ENCODE data around the gene GALNT18.

Gene GALNT18

DNA sequence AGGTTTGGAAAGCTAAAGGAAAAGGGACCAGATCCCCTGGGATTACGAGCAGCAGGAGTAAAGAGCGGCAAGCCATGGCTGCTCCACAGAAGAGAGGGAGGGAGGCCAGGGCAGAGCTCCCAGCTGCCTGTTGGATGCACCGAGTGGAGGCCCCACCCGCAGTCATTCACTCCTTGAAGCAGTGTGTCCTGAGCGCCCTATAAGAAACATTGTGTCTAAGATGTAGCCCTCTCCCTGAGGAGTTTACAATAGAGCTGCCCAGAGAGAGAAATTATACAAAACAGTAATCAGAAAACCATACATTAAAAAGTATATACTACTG lies 214.1 kb downstream of the GALNT18 start:
- no peak for DNase-seq (ENCODE audit: low read depth)

GRCh38 chr11:11407065-11407762 lies 214.6 kb downstream of the GALNT18 start:
- DNase-seq (ENCODE audit: low read depth): no peak

DNA sequence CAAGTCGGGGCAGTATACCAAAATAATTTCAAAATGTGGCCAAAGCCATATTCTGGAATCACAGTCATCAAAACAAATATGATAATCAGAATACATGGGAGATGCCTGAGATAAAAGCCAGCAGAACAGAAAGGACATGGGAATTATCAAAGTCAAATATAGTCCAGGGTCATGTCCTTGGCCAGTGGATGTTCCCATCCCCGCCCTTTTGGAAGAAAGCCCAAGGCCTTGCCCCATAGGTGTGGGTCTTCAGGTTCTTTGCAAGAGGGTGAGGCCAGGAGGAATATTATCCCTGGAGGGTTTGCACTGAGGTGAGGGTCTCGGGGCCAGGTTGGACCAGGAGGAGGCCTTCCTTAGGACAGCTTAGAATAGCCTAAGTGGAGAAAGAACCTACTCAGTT lies 215.2 kb downstream of the GALNT18 start:
- DNase-seq (ENCODE audit: low read depth): no peak

DNA sequence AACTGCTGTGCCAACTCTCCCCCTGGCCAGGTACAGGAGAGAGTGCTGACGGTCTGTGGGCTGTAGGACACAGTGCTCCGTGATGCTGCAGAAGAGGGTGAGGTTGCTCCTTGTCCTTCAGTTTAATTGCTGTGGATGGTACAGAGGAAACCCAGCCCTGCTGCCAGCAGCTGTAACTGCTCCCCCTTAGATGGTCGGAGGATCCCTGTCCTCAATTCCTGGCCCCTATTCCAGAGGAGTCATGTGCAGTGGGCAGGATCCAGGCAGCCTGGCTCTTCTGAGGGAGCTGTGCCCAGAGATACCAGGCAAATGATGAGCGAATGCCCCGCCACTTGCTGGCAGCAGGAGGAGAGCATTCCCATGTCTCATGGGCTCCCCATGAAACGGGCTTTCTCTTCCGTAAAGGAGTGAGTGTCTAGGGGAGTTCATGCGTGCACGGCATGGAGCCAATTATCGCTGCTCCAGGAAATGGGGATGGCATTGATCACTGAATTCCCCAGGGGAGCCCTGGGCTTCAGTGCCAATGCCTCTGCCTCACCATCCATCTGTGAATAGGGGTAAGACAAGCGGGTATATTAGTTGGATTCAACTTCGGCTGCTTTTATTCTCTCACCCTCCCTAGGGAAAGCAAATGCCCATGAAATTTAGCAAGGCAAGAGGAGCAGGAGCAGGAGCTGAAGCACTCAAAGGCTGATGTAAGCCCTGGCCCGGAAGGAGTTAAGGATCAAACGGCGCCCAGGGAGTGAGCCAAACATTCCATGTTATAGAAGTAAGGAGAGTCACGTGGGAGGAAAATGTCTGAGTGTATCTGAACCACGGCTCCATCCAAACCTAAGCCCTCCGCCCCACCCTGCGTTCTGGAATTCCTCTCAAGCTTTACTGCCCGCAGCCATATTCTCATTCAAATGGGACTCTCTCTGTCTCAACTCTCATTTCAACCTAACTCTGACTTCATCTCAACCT lies 217.8 kb downstream of the GALNT18 start:
- DNase-seq (ENCODE audit: low read depth): no peak

DNA sequence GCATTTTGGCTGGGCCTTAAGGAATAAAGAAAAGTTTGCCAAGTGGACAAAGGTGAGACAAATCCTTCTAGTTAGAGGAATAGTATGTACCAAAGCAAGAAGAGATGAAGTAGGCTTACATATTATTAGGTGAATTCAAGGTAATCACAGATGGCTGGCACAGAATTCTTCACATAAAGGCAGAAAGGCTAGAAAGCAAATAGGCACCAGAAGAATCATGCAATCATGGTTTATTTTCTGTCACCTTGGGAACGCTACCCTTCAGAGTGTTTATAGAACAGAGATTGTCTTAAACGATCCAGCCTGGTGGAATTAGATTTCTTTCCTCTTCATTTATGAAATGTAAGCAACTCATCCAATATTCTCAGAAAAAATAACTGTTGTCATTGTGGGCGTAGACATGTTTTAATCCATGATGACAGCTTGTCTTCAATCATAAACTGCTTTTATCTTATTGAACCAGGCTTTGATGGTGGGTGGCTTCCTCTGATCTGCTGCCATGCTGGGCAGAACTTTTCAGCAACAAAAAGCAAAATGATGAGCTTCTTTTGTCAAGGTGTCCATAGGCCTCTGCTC lies 219.8 kb downstream of the GALNT18 start:
- DNase-seq (ENCODE audit: low read depth): no peak

DNA sequence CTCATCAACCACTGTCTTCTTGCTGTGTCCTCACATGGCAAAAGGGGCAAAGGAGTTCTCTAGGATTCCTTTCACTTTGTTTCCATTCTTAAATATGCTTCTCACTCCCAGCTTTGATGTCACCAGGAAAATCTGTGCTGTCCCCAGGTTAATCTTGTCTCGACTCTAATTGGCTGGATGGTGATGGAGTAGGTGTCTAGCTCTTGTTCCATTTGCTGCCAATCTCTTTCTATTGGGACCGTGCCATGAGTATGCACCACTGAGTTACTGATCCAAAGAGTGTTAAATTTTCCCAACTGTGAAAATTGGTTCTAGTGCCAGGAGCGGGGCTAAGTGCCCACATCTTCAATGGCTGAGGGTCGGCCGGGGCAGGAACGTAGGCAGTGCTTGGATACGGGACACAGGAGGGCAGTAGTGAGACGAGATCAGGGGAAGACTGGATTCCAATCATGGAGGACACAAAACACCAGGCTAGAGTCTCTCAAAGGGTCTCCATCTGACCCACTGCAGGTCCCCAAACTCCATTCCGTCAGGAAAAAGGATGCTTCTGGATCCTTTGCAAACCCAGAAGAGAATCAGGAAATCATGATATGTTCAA lies 221.1 kb downstream of the GALNT18 start:
- DNase-seq (ENCODE audit: low read depth): no peak

GRCh38 chr11:11400121-11400520 lies 221.7 kb downstream of the GALNT18 start:
- DNase-seq (ENCODE audit: low read depth): no peak

DNA sequence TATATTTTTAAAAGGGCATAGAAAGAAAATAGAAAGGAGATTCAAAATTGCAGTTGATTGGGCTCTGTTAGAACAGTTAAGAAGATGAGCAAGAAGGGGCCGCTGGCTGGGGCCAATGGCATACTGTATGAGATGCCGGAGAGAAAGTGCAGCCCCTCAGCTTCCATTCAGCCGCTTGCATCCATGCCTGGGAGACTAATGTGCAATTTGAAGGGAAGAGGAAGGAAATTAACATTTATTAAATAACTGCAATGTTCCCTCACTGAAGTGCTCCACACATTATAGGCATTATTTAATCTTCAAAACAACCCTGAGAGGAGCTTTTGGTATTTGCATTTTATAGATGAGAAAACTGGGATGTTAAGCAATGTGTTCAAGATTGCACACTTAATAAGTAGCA lies 224.0 kb downstream of the GALNT18 start:
- DNase-seq (ENCODE audit: low read depth): no peak

GRCh38 chr11:11397036-11397415 lies 224.8 kb downstream of the GALNT18 start:
- DNase-seq (ENCODE audit: low read depth): no peak

DNA sequence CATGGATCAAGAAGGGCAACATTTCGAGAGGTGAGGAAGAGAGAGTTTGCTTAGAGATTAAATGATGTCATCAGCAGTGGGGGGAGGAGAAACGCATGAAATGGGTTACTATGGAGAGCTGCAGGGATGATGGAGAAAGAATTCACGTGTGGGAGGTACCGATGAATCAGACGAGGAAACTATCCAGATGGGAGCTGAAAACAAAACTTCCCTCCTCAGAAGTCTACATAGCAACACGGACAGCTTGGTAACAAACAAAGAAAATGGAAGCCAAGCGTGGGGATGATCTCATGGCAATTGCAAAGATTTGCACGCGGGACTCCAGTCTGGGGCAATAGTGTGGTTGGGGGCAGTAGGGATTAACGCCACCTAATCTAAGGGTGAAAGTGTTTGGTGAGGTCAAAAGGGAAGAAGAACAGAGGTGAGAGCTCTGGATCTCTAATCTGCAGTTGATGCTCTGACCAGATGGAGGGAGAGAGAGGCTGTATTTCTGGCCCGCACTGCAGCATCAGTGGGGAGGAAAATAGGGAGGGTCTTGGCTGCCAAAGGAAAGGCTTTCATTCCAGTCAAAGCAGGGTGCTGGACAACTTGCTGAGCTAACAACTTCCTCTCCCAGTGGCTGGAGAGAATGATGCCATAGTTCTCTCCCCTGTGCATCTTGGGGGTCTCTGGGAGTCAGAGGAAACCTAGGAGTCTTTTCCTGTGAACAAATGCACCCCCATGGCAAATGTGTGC lies 225.3 kb downstream of the GALNT18 start:
- DNase-seq (ENCODE audit: low read depth): no peak

- DNase-seq (ENCODE audit: low read depth): no peak
These were observed 226.7 kb downstream of the GALNT18 start for GRCh38 chr11:11395126-11395525.

DNA sequence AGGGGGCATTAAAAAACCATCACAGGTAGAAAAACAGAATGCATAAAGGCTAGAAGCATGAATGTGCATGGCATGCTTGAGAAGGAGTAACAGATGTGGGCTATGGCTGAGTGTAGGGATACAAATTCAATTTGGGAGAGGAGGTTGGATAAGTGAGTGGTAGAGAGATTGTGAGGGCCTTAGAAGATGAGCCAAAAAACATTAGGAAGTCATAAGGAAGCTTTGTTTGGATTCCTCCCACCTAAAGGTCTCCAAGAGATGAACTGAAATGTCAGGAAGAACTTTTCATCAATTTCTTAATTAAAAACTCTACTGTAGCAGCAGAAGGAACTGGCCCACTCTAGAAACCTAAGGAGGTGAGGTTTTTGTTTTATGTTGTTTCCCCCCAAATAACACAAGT lies 227.6 kb downstream of the GALNT18 start:
- no peak for DNase-seq (ENCODE audit: low read depth)

DNA sequence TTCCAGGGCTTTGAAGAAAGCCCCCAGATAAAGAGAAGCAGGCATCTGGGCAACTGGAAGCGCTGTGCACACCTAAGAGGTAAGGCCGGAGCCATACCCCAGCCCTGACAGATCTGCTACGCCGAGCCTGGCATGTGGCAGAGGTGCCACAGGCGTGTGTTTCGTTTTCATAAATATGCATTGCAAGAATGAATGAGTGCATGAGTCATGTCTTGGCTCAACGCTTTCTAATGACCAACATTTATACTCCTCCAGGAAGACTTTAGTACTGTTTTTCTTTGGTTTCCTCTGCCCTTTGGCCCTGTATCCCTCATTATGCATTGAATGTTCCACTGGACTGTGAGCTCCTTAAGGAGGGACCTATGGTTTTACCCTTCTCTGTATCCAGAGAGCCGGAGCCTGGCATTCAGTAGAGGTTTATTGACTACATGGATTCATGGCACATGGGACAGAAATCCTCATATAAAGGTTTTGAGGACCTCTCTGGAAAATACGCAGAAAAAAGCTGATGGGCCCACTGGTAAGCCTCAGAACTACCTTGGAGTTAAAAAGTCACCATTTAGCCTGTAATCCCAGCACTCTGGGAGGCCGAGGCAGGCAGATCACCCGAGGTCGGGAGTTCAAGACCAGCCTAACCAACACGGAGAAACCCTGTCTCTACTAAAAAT lies 229.9 kb downstream of the GALNT18 start:
- DNase-seq (ENCODE audit: low read depth): no peak

DNA sequence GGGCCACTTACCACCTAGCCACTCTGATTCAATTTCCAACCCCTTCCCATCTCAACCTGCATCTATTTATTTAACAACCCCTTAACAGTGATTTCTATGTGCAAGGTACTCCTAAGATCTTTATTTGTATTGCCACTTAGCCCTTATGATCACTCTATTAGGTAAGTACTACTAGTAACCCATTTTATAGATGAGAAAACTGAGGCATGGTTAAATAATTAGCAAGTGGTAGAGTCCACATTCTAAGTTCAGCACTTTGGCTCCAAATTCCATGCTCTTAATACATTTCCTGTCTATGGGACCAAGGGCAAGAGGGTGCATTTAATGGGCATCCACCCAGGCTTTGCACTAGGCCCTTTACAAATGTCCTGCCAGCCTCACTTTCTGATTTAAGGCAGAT lies 230.6 kb downstream of the GALNT18 start:
- no peak for DNase-seq (ENCODE audit: low read depth)

GRCh38 chr11:11390068-11390771 lies 231.6 kb downstream of the GALNT18 start:
- no peak for DNase-seq (ENCODE audit: low read depth)

DNA sequence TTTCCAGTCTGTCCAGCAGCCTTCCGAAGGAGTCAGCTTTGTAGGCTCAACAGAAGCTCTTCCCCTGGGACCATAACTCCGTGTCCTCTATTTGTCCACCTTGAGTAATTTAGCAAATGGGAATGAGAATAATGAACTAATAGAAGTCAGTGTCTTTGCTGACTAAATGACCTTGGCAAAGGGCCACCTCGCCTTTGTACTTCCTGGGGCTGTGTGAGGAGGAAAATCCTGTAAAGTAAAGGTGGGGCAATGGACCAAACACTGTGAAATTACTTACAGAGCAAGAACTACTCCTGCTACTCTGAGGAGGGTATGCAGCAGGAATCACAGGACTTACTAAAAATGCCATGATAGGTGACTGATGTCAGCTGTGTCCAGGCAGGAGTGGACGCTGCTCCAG lies 232.6 kb downstream of the GALNT18 start:
- DNase-seq (ENCODE audit: low read depth): no peak

DNA sequence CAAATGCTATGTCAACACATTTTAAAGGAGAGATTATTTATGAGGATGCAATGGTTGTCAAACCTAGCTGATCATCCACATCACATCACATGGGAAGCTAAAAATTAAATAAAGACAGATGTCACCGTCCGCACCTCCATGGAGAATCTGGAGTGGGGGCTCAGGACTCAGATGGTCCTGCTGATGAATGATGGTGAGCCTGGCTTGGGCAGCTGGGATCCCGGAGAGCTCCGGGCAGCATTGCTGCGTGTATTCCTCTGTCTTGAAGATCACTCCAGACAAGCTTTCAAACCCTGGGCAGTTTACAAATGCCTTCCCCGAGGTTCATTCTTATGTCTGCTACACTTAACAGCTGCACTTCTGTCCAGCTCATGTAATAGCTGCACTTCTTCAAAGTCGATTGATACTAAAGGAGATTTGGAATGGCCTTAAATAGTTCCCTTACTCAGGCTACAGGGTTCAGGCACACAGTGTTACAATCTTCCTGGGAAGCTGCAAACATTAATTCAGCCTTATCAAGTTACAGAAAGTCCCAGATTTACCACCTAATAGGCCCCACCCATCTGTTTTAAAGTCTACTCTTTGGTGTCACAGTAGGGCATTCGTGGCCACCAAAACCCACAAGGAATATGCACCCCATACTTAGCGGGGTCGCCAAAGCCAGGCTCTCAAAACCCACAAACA lies 234.0 kb downstream of the GALNT18 start:
- DNase-seq (ENCODE audit: low read depth): no peak

GRCh38 chr11:11387207-11387606 lies 234.6 kb downstream of the GALNT18 start:
- DNase-seq (ENCODE audit: low read depth): no peak

GRCh38 chr11:11384829-11385228 lies 237.0 kb downstream of the GALNT18 start:
- no peak for DNase-seq (ENCODE audit: low read depth)

DNA sequence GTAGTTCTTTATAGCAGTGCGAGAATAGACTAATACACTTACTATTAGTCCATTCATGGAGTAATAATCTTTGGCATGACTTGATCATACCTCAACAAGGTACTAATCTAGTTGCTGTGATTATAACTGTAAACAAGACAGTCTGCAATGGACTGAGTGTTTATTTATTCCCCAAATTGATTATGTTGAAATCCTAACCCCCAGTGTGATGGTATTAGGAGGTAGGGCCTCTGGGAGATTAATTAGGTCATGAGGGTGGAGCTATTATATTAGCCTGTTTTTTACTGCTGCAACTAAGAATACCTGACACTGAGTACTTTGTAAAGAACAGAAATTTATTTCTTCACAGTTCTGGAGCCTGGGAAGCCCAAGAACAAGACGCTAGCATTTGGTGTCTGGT lies 237.8 kb downstream of the GALNT18 start:
- DNase-seq (ENCODE audit: low read depth): no peak

Data from activated T-helper 1 cell treated with Interleukin-2 at 50 U/mL for 16 hours (primary cell).